22Rv1 (cell line): ENCODE measurements around the gene ABCA12.

Experiments
- ZFX ChIP-seq: fragments of 450-650 bp; IDR thresholded peaks from 2 replicates; pipeline ENCODE4 v1.6.1; 2017; ENCODE audit warnings: antibody characterized with exemption, borderline replicate concordance
- TF ChIP-seq, protein P1 (sequence below): fragments of 450-650 bp; IDR thresholded peaks from 2 replicates; pipeline ENCODE4 v1.5.1; 2017; ENCODE audit warnings: mild to moderate bottlenecking

DNA sequence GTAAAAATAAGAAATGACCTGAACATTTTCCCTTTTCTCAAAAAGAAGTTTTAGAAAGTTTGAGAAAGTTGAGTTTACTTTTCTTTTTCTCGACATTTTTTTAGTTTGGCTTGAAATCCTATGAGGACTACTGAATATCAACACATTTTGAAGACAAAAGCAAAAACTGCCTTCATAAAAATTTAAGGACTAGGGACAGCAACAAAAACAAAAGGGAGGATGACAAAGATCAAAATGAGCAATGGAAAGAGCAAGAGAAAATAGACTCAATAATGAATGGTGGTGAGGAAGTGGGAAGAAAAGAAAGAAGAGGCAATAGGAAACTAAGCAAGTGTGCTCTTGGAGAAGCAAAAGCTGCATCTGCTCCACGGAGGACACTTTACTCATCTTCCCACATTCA is 82.5 kb downstream of the ABCA12 start:
- TF ChIP-seq, protein P1, sequence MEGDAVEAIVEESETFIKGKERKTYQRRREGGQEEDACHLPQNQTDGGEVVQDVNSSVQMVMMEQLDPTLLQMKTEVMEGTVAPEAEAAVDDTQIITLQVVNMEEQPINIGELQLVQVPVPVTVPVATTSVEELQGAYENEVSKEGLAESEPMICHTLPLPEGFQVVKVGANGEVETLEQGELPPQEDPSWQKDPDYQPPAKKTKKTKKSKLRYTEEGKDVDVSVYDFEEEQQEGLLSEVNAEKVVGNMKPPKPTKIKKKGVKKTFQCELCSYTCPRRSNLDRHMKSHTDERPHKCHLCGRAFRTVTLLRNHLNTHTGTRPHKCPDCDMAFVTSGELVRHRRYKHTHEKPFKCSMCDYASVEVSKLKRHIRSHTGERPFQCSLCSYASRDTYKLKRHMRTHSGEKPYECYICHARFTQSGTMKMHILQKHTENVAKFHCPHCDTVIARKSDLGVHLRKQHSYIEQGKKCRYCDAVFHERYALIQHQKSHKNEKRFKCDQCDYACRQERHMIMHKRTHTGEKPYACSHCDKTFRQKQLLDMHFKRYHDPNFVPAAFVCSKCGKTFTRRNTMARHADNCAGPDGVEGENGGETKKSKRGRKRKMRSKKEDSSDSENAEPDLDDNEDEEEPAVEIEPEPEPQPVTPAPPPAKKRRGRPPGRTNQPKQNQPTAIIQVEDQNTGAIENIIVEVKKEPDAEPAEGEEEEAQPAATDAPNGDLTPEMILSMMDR: no peak
- no peak for TF ChIP-seq ZFX
